ENCODE results near the gene GPR42. TPM values are rescaled to one million over a fixed set of nuclear protein-coding genes. Genes with fewer than 3 reads are reported as not detected.

Gene GPR42
- polyA plus RNA-seq, 2 of the 4 experiments (the other 2 are of a cell fraction): not detected

DNA sequence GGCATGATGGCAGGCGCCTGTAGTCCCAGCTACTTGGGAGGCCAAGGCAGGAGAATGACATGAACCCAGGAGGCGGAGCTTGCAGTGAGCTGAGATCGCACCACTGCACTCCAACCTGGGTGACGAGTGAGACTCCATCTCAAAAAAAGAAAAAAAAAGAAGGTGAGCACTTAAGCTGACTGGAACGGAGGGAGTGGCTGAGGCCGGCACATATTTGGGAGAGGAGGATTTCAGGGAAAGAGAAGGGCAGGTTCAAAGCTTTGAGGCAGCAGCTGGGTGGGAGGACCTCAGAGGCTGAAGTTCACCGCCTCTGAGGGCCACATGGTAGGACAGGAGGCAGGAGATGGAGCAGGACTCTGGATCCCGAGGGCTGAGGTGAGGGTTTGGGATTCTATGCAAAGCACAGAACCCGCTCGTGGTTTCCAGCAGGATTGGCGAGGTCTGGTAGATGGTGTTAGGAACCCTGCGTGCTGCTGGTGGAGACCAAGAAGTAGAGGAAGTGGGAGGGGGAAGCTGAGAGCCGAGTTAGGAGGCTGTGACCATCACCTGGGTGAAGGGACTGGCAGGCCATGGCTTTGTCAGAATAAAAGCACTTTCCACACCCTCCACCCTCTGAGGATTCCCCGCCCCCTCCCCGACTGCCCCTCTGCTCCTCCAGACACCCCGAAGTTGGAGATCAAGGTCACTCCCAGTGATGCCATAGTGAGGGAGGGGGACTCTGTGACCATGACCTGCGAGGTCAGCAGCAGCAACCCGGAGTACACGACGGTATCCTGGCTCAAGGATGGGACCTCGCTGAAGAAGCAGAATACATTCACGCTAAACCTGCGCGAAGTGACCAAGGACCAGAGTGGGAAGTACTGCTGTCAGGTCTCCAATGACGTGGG, 33.5 kb upstream of the GPR42 start:
- no peak overlapping the region for H3K4me3 ChIP-seq
- H3K27ac ChIP-seq: no peak overlapping the region
- no peak for FAIRE-seq
- ATAC-seq: no peak
- H3K4me1 ChIP-seq: no peaks in the 10 kb centered on the region
- H3K9me3 ChIP-seq: no peaks in the 10 kb centered on the region
- TF ChIP-seq, protein P1, sequence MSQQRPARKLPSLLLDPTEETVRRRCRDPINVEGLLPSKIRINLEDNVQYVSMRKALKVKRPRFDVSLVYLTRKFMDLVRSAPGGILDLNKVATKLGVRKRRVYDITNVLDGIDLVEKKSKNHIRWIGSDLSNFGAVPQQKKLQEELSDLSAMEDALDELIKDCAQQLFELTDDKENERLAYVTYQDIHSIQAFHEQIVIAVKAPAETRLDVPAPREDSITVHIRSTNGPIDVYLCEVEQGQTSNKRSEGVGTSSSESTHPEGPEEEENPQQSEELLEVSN (IDR thresholded peaks at IDR 0.05; ENCODE audit: borderline replicate concordance, low read depth): no peak
- TF ChIP-seq, protein P2, sequence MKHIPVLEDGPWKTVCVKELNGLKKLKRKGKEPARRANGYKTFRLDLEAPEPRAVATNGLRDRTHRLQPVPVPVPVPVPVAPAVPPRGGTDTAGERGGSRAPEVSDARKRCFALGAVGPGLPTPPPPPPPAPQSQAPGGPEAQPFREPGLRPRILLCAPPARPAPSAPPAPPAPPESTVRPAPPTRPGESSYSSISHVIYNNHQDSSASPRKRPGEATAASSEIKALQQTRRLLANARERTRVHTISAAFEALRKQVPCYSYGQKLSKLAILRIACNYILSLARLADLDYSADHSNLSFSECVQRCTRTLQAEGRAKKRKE (CRISPR knock-in tag; IDR thresholded peaks at IDR 0.05; ENCODE audit: low read depth): no peak
- TF ChIP-seq BCL3 (IDR thresholded peaks at IDR 0.05): no peak
- no peak for TF ChIP-seq FOSB (CRISPR knock-in tag; IDR thresholded peaks at IDR 0.05)
- TF ChIP-seq CBX2 (IDR thresholded peaks at IDR 0.05; ENCODE audit: borderline replicate concordance, low read depth): no peak
- TF ChIP-seq NFE2L2 (conservative IDR thresholded peaks at IDR 0.05; ENCODE audit: low read length): no peak
- no peak for TF ChIP-seq JUNB (IDR thresholded peaks at IDR 0.05)
- TF ChIP-seq TP53 (CRISPR knock-in tag; IDR thresholded peaks at IDR 0.05): no peak
- no peak for TF ChIP-seq ESRRA (IDR thresholded peaks at IDR 0.05; ENCODE audit: borderline replicate concordance, low read length)
- no peak for TF ChIP-seq CHD2 (IDR thresholded peaks at IDR 0.05; ENCODE audit: low read length, partially characterized antibody)
- TF ChIP-seq GATA3 (IDR thresholded peaks at IDR 0.05; ENCODE audit: borderline replicate concordance): no peak
- TF ChIP-seq, protein P3, sequence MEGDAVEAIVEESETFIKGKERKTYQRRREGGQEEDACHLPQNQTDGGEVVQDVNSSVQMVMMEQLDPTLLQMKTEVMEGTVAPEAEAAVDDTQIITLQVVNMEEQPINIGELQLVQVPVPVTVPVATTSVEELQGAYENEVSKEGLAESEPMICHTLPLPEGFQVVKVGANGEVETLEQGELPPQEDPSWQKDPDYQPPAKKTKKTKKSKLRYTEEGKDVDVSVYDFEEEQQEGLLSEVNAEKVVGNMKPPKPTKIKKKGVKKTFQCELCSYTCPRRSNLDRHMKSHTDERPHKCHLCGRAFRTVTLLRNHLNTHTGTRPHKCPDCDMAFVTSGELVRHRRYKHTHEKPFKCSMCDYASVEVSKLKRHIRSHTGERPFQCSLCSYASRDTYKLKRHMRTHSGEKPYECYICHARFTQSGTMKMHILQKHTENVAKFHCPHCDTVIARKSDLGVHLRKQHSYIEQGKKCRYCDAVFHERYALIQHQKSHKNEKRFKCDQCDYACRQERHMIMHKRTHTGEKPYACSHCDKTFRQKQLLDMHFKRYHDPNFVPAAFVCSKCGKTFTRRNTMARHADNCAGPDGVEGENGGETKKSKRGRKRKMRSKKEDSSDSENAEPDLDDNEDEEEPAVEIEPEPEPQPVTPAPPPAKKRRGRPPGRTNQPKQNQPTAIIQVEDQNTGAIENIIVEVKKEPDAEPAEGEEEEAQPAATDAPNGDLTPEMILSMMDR (IDR thresholded peaks at IDR 0.05): no peak
- no peak for TF ChIP-seq EHMT2 (IDR thresholded peaks at IDR 0.05; ENCODE audit: low read depth)
- no peak for TF ChIP-seq HEYL (CRISPR knock-in tag; IDR thresholded peaks at IDR 0.05)
- TF ChIP-seq ZFP36 (IDR thresholded peaks at IDR 0.05; ENCODE audit: borderline replicate concordance, partially characterized antibody): no peak
- TF ChIP-seq HOXA7 (CRISPR knock-in tag; IDR thresholded peaks at IDR 0.05): no peak
- no peak overlapping the region for H3K4me2 ChIP-seq
- 62% methylated on average over 25 of the region's 25 CpGs for WGBS (ENCODE audit: missing lambda C conversion rate)
- CTCF ChIA-PET: interaction anchor here (0.7 to 6.8 kb wide), 6 partner anchors 12 to 282 kb away, joined by 3 to 81 read pairs (median 4); no protein-coding TSS in a partner anchor
- no peak for DNase-seq (ENCODE audit: low read depth in 1 of 2, low spot score in 1 of 2)
- POLR2A ChIA-PET: no interaction called here

DNA sequence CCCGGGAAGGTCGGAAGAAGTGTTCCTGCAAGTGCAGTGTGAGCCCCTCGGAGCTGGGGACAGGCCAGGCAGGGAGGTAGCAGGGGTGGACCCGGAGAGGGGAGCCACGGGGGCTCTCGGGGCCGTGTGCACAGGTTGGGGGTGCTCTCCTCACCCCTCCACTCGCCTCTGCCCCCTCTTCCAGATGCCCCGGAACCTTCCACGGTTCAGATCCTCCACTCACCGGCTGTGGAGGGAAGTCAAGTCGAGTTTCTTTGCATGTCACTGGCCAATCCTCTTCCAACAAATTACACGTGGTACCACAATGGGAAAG, 32.9 kb upstream of the GPR42 start:
- 34% methylated on average over 13 of the region's 13 CpGs for WGBS (ENCODE audit: missing lambda C conversion rate)

More for the DNA sequence above, 32.9 kb upstream of the GPR42 start:
- no peak overlapping the region for H3K4me3 ChIP-seq
- H3K9me3 ChIP-seq: no peaks in the 10 kb centered on the region
- no peak overlapping the region for H3K27ac ChIP-seq
- ChIA-PET CTCF (interaction anchor here (0.7 to 6.8 kb wide), 5 partner anchors 13 to 281 kb away, joined by 3 to 81 read pairs (median 4); no protein-coding TSS in a partner anchor), POLR2A (no interaction called here)
- FAIRE-seq (no peak), DNase-seq (ENCODE audit: low read depth in 1 of 2, low spot score in 1 of 2) (no peak), ATAC-seq (no peak)
- TF ChIP-seq FOSL2 (IDR thresholded peaks at IDR 0.05) (no peak), FOSL2 (CRISPR knock-in tag; IDR thresholded peaks at IDR 0.05) (no peak), RCOR1 (IDR thresholded peaks at IDR 0.05; ENCODE audit: low read depth, low read length) (no peak), HES2 (IDR thresholded peaks at IDR 0.05) (no peak), RAD21 (conservative IDR thresholded peaks at IDR 0.05 in 1 of 2, IDR thresholded peaks at IDR 0.05 in 1 of 2) (no peak)
- TF ChIP-seq, protein P3 (IDR thresholded peaks at IDR 0.05): no peak
- no peaks in the 10 kb centered on the region for H3K4me1 ChIP-seq
- no peak overlapping the region for H3K4me2 ChIP-seq
